SH-SY5Y (cell line): ENCODE results near the gene NF1.

Experiments used
- GATA2 ChIP-seq: IDR thresholded peaks from 2 replicates; pipeline ENCODE4 v1.6.1; 2011; ENCODE audit warnings: mild to moderate bottlenecking, low read depth, low read length
- GATA3 ChIP-seq: IDR thresholded peaks from 2 replicates; pipeline ENCODE4 v1.6.1; 2011; ENCODE audit warnings: low read depth, mild to moderate bottlenecking, low read length, moderate library complexity

The NF1 gene

GRCh38 chr17:31373150-31374093 is 278.6 kb downstream of the NF1 start:
- TF ChIP-seq GATA2, result no peak
- TF ChIP-seq GATA3, result no peak

GRCh38 chr17:31374094-31374447 is 279.3 kb downstream of the NF1 start:
- TF ChIP-seq GATA3 (no peak), GATA2 (no peak)

GRCh38 chr17:31374503-31374902 is 279.7 kb downstream of the NF1 start:
- no peak for TF ChIP-seq GATA3
- no peak for TF ChIP-seq GATA2

- TF ChIP-seq GATA3 (no peak), GATA2 (no peak)
Measured at GRCh38 chr17:31378638-31379037, 283.9 kb downstream of the NF1 start.

- TF ChIP-seq GATA2 (no peak), GATA3 (no peak)
Measured at GRCh38 chr17:31379597-31380205, 284.9 kb downstream of the NF1 start.

- TF ChIP-seq GATA2 (no peak), GATA3 (no peak)
Measured at GRCh38 chr17:31381165-31381668, 286.4 kb downstream of the NF1 start.

GRCh38 chr17:31385428-31386285 is 290.9 kb downstream of the NF1 start:
- TF ChIP-seq GATA3 (no peak), GATA2 (no peak)

- TF ChIP-seq GATA2, result no peak
- no peak for TF ChIP-seq GATA3
Measured at GRCh38 chr17:31386542-31387075, 291.8 kb downstream of the NF1 start.

- TF ChIP-seq GATA2 (no peak), GATA3 (no peak)
Measured at GRCh38 chr17:31387438-31387837, 292.7 kb downstream of the NF1 start.

- TF ChIP-seq GATA2 (no peak), GATA3 (no peak)
Measured at GRCh38 chr17:31388351-31388750, 293.6 kb downstream of the NF1 start.

- TF ChIP-seq GATA3 (no peak), GATA2 (no peak)
Measured at GRCh38 chr17:31388770-31389656, 294.2 kb downstream of the NF1 start.

- no peak for TF ChIP-seq GATA3
- TF ChIP-seq GATA2, result no peak
Measured at GRCh38 chr17:31389657-31390381, 295.0 kb downstream of the NF1 start.
